Dedifferentiated amniotic fluid mesenchymal stem cell (primary cell): ENCODE data around the gene RRAGA.
A peak's percentile ranks its signal among the peaks of the same experiment; 100 is the strongest.
"Not testable (repeated sequence)": the region's sequence is repeated elsewhere in the genome, so short reads cannot be mapped to it uniquely, and the experiment has no call there.

Source experiments
- DNase-seq: peaks from one replicate; pipeline ENCODE4 v3.0.0-alpha.2; 2016; ENCODE audit errors: extremely low spot score

RRAGA gene, protein sequence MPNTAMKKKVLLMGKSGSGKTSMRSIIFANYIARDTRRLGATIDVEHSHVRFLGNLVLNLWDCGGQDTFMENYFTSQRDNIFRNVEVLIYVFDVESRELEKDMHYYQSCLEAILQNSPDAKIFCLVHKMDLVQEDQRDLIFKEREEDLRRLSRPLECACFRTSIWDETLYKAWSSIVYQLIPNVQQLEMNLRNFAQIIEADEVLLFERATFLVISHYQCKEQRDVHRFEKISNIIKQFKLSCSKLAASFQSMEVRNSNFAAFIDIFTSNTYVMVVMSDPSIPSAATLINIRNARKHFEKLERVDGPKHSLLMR

DNA sequence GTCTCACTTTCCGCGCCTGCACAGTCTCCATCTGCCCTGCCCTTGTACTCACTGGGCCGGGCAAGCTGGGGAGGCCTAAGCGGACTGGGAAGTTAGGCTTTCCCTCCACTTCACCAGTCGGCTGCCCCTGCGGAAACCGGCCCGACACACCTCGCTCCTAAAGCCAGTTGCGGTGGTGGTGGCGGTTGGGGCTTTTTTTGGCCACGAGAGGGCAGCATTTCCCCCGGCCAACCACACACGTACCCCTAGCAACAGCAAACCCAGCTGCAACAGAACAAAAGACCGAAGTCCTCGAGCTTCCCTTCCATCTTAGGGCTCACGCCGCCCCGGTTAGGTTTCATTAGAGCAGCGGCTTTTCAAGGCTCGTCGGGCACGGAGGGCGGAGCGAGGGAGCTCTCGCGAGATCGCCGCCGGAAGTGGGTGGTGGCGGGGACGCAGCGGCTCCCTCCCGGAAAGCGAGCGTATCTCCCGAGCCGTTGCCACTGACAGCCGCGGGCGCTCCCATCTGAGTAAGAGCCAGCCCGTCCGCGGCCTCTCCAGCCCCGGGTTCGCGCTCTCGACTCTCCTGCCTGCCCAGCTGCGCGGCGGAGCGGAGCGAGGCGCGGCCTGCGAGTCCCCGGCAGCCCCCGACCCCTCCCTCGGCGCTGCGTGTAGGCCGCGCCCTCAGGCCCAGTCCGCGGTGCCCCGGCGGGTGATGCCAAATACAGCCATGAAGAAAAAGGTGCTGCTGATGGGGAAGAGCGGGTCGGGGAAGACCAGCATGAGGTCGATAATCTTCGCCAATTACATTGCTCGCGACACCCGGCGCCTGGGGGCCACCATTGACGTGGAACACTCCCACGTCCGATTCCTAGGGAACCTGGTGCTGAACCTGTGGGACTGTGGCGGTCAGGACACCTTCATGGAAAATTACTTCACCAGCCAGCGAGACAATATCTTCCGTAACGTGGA, at the start of gene RRAGA:
Gene RRAGA (plus strand): TSS at position 462 of the 951 bp plus-strand sequence. CDS start 233 bp downstream, at position 695.
- peak; percentile 94 for DNase-seq

DNA sequence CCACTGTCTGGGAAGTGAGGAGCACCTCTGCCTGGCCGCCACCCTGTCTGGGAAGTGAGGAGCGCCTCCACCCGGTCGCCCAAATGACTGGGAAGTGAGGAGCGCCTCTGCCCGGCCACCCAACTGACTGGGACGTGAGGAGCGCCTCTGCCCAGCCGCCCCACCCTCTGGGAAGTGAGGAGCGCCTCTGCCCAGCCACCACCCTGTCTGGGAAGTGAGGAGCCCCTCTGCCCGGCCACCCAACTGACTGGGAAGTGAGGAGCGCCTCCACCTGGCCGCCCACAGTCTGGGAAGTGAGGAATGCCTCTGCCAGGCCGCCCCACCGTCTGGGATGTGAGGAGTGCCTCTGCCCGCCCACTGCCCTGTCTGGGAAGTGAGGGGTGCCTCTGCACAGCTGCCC, 49.1 kb upstream of the RRAGA start:
- DNase-seq = no peak

DNA sequence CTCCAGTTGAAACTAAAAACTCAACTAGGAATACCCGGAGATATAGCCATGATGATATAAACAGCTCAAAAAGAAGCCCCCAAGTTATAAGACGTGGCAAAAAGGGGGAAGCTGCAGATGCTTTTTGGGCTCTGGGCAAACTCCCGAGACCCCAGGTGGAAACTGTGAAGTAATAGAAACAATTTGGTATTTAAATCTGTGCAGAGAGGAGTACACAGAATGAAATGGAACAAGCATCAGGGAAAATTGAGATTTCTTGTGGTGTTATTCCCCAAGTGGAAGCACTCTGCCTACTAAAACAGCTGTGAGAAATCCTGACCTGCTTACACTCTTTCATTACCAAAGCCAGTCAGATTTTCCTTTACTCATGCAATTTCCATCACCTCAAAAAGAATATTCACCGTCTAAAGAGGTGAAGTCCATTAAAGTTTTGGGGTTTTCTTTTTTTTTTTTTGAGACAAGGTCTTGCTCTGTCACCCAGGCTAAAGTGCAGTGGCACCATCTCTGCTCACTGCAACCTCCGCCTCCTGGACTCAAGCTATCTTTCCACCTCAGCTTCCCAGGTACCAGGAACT, 39.7 kb upstream of the RRAGA start:
- DNase-seq = no peak

DNA sequence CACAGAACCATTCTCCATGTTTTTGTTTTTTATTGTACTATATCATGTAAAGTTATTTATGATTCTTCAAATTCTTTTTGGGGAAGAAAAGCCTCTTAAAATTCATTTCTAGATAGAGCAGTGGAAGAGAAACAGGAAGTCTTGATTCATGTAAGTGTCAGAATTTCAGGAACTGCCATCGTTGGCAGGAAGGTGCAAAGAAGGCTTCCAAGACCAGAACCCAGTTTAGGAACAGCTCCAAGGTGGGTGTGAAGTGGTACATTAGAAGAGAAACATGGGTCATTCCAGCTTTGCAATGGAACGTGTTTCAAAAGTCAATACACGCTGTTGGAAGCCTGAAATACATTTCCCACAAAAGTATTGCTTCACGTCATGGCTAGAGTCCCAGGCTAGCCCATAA, 31.0 kb upstream of the RRAGA start:
- no peak for DNase-seq

DNA sequence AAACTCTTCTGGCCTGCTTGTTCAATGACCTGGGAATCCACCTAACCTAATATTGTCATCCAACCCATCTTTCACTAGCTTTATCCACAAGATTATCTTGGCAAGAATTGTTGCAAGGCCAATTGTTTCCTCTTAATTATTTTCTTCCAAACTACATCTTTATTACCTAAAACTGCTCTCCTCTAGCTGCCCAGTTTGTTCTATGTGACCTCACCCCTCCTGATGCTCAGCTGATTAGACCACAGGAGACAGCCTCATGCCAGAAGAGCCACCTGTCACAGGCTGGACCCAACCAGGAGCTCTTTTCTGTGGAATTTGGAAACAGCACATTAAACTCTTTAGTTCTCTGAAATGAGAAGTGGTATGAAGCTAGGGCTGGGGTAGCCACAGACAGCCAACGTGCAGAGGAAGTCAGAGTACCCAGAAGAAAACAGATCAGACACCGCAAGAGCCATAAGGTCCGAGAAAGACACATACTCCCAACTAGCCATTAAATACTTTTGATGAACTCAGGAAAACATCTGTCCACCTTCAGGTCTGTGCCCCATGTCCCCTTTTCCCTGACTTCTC, 28.3 kb upstream of the RRAGA start:
- DNase-seq = peak; percentile 6

DNA sequence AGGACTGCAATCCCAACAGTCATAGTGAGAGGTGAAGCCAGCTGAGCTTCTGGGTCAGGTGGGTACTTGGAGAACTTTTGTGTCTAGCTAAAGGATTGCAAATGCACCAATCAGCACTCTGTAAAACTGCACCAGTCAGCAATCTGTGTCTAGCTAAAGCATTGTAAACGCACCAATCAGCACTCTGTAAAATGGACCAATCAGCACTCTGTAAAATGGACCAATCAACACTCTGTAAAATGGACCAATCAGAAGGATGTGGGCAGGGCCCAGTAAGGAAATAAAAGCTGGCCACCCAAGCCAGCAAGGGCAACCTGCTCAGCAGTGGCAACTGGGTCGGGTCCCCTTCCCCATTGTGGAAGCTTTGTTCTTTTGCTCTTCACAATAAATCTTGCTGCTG, 27.6 kb upstream of the RRAGA start:
- not testable (repeated sequence) for DNase-seq

DNA sequence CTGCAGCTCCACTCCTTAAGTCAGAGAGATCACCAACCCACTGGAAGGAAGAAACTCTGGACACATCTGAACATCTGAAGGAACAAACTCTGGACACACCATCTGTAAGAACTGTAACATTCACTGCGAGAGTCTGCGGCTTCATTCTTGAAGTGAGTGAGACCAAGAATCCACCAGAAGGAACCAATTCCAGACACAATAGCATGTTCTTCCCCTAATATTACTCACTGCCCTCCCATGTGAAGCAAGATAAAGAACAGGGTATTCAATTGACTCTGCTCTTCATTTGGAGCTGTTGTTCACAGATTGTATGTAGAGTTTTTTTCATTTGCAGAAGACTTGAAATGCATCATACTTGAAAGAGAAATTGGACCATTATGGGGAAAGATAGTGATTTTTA, 27.0 kb upstream of the RRAGA start:
- DNase-seq = no peak

DNA sequence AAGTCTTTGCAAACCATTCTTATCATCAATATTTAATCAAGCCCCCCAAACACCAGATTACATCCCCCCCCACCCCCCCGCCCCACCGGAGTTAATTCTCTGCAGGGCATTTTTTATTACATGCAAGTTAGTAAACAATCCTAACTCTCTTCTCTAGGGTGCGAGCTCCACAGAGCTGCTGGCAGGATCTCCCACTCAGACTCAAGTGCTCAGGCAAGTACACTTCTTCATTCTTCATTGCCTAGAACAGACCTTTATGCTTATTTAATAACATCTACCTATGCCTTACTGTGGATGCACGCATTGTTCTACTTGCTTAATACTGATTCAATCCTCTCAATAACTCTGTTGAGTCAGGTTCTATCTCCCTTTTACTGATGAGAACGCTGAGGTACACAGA, 26.1 kb upstream of the RRAGA start:
- no peak for DNase-seq

DNA sequence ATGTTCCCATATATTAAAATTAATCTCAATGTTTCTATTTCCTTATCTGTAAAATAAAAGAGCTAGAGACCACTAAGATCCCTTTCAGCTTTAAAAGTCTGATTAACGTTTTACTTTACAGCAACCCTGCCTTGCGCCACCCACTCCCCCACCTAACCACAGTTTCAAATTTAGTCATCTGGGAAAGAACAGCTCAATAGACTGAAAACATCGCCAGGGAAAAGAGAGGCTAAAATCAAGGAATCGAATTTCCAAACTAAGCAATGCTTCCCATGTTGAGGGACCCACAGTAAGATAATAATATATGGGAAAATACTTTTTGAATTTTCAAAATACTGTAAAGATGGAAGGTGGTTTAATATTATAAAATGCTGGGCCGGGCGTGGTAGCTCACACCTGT, 22.9 kb upstream of the RRAGA start:
- no peak for DNase-seq

DNA sequence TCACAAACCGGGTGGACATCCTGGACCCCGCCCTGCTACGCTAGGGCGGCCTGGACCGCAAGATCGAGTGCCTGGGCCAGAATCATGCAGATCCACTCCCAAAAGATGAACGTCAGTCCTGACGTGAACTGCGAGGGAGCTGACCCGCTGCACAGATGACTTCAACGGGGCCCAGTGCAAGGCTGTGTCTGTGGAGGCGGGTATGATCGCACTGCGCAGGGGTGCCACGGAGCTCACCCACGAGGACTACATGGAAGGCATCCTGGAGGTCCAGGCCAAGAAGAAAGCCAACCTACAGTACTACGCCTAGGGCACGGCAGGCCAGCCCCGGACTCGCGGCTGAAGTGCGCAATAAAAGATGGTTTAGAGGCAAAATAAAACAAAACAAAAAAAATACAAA, 21.4 kb upstream of the RRAGA start:
- no peak for DNase-seq

DNA sequence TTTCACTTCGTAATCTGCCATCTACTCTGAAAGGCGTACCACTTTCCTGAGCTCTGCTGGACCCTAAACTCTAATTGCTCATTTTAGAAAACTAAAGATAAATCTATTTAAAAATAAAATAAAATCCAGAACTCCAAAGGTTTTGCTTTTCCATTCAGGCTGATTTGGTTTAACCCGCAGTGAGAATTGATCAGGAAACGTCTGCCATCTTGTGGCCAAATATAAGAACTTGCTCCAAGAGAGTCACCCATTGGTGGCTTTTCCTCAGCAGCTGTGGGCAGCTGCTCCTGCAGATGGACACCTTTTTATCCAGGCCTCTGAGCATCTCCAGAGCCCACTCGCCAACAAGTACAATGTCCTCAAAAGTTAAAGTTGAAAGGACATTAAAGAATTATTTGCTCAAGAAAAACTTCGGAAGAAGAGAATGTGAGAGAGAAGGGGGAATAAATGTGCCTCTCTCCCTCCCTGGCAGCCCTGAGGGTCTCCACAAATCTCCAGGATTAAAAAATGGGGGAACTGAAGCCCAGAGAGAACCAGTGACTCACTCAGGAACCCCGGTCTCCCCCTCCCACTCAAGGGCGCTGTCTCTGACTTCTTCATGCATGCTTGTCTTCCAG, 20.3 kb upstream of the RRAGA start:
- DNase-seq = peak; percentile 73

DNA sequence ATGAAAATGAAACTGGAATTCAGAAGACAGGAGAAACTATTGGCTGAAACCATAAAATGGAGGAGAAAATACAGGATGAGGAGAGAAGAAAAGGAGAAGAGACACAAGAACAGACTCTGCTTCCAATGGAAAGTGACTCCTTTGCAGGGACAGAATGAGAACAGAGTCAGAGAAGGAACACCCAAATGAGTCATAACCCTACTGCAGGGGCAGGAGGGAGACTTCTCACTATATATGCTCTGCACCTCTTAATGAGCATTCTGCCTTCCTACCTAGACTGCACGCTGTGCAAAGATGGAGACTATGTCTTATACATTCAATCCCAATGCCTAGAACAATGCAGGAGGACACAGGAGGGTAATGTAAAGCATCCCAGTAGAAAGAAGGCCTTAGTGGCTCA, 18.3 kb upstream of the RRAGA start:
- DNase-seq = no peak

DNA sequence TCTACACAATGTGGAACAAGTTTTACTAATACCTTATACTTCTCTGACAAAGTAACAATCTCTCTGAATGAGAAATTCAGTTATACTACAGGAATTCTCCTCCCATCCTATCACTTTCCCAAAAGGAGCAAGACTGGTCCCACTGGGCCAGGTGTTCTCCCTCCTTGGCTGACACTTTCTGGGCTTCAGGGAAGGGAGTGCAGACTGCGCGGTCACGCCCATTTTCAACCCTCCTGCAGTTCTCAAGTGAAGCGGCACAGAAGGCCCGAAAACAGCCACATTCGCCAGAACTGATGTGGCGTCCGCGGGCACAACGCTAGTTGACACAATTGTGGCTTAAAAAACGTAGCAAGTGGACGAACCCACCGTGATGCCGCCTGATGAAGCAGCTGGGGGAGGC, 16.8 kb upstream of the RRAGA start:
- DNase-seq = no peak

DNA sequence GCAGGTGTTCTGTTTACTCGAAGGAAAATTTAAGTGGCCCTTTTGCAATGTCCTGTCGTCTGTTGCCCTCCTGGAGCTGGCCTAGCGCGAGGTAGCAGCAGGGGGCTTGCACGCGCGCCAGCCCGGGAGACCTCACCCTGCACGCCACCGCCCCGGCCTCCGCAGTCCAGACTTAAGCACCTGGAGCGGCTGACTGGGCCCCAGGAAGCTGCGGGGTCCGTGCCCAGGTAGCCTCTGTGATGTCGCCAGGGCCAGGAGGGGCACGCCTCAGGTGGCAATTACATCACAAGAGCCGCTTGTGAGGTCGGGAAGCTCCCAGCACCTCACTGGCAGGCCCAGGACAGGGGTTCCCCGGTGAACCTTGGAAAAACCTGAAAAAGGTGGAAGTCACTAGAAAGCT, 16.2 kb upstream of the RRAGA start, which contains the start of gene SAXO1:
Gene SAXO1 (minus strand): TSS at position 195 of the 400 bp plus-strand sequence. CDS start 301 bp downstream, outside the sequence.
- DNase-seq = no peak

DNA sequence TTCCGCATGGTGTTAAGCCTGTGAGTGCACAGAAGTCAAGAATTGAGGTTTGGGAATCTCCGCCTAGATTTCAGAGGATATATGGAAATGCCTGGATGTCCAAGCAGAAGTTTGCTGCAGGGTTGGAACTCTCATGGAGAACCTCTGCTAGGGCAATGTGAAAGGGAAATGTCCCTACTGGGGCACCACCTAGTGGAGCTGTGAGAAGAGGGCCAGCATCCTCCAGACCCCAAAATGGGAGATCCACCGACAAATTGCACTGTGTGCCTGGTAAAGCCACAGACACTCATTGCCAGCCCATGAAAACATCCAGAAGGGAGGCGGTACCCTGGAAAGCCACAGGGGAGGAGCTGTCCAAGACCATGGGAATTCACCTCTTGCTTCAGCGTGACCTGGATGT, 12.6 kb upstream of the RRAGA start:
- no peak for DNase-seq

DNA sequence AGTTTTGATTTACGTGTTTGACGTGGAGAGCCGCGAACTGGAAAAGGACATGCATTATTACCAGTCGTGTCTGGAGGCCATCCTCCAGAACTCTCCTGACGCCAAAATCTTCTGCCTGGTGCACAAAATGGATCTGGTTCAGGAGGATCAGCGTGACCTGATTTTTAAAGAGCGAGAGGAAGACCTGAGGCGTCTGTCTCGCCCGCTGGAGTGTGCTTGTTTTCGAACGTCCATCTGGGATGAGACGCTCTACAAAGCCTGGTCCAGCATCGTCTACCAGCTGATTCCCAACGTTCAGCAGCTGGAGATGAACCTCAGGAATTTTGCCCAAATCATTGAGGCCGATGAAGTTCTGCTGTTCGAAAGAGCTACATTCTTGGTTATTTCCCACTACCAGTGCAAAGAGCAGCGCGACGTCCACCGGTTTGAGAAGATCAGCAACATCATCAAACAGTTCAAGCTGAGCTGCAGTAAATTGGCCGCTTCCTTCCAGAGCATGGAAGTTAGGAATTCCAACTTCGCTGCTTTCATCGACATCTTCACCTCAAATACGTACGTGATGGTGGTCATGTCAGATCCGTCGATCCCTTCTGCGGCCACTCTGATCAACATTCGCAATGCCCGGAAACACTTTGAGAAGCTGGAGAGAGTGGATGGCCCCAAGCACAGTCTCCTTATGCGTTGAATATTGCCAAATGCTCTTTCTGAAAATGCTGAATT, 850 bp downstream of the RRAGA start:
- peak; percentile 19 for DNase-seq

DNA sequence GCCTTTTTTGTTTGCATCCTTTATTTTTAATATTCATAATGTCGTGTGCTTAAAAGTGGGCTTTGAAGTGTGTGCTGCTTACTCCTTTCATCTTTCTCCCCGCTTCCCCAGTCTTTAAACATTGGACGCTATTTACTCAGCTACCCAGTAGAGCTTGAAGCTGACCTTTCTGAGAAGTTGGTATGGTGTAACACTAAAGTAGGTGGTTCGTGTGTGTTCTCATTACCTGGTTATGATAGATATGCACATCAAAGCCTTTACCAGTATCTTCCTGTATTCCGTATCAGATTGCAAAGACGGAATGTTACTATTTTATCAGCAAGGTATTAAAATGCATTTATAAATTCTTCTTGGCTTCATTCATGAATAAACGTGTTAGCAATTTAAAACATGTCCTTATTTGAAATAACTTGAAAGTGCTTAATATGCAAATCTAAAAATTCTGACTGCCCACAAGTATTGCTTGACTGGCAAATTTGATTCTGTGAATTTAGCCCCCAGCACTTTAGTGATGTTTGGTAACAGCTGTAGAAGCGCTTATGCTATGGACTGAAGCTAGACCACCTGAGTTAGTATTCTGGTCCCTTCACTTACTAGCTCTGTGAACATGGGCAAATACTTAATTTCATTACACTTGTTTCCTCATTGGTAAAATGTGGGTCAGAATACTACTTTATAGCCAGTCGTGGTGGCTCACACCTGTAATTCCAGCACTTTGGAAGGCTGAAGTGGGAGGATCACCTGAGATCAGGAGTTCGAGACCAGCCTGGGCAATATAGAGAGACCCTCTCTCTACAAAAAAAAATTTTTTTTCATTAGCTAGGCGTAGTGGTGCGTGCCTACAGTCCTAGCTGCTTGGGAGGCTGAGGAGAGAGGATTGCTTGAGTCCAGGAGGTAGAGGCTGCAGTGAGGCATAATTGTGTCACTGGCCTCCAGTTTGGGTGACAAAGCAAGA, 1.7 kb downstream of the RRAGA start:
- no peak for DNase-seq

DNA sequence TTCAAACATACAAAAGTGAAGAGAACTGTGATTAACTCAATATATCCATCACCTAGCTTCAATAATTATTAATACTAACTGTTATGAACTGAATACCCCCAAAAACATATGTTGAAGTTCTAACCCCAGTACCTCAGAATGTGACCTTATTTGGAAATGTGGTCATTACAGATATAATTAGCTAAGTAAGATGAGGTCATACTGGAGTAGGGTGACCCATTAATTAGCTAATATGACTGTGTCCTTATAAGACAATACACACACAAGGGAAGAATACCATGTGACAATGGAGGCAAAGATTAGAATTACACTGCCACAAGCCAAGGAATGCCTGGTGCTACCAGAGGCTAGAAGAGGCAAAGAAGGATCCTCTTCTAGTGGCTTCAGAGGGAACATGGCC, 7.8 kb downstream of the RRAGA start:
- DNase-seq = no peak

DNA sequence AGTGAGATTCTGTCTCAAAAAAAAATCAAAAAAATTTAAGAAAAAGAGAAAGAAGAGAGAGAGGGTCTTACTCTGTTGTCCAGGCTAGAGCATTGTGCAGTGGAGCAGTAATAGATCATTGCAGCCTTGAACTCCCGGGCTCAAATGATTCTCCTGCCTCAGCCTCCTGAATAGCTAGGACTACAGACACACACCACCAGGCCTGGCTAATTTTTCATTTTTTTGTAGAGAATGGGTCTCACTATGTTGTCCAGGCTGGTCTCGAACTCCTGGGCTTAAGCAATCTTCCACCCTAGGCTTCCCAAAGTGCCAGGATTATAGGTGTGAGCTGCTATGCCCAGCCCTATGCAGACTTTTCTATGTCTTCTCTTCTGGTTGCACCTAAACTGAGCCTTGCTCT, 25.0 kb downstream of the RRAGA start:
- DNase-seq = no peak

DNA sequence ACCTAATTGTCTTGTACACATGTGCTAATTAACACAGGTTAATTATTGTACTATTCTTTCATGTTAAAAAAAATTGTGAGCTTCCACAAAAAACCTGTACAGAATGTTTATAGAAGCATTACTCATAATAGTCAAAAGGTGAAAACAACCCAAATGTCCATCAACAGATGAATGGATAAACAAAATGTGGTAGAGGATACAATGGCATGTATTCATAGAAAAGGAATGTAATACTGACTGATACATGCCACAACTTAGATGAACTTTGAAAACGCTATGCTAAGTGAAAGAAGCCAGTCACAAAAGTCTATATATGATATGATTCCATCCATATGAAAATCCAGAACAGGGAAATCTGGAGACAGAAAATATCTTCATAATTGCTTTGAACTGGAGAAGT, 25.6 kb downstream of the RRAGA start:
- DNase-seq = no peak
